Endodermal cell (in vitro differentiated cells): ENCODE results near the gene HSD11B2. TPM values are rescaled to one million over a fixed set of nuclear protein-coding genes. Genes with fewer than 3 reads are reported as not detected.

ENCODE experiments used
- DNase-seq: peaks from one replicate; pipeline ENCODE4 v3.0.0-alpha.2; 2017
- H3K27ac ChIP-seq: 2 replicates; pipeline ENCODE4 v1.5.1; 2013; ENCODE audit warnings: mild to moderate bottlenecking, low read depth, low read length, moderate library complexity
- H3K27me3 ChIP-seq: 2 replicates; pipeline ENCODE4 v1.6.1; 2013; ENCODE audit warnings: mild to moderate bottlenecking, low read length, moderate library complexity; ENCODE audit not compliant: insufficient read depth, control insufficient read depth, poor library complexity, severe bottlenecking
- H3K36me3 ChIP-seq: 2 replicates; pipeline ENCODE4 v1.7.0; 2013; ENCODE audit warnings: mild to moderate bottlenecking, low read length, moderate library complexity; ENCODE audit not compliant: control insufficient read depth, insufficient read depth
- H3K4me1 ChIP-seq: one replicate; pipeline ENCODE4 v1.7.0; 2013; ENCODE audit warnings: low read length; ENCODE audit not compliant: control insufficient read depth, insufficient read depth
- H3K4me3 ChIP-seq: 2 replicates; pipeline ENCODE4 v1.5.1; 2013; ENCODE audit warnings: mild to moderate bottlenecking, low read length, moderate library complexity
- H3K9ac ChIP-seq: 2 replicates; pipeline ENCODE4 v1.6.1; 2013; ENCODE audit warnings: mild to moderate bottlenecking, low read length, moderate library complexity; ENCODE audit not compliant: poor library complexity, severe bottlenecking; ENCODE audit errors: extremely low read depth
- H3K9me3 ChIP-seq: 2 replicates; pipeline ENCODE4 v1.6.1; 2013; ENCODE audit warnings: mild to moderate bottlenecking, low read length, moderate library complexity; ENCODE audit not compliant: control insufficient read depth
- H3K27ac Mint-ChIP-seq: 2 replicates; pipeline ENCODE4 v1.8.0; 2020; ENCODE audit warnings: mixed read lengths
- H3K27me3 Mint-ChIP-seq: 2 replicates; pipeline ENCODE4 v1.8.0; 2021; ENCODE audit warnings: mild to moderate bottlenecking, mixed read lengths; ENCODE audit not compliant: insufficient read depth
- H3K36me3 Mint-ChIP-seq: 2 replicates; pipeline ENCODE4 v1.8.0; 2020; ENCODE audit warnings: low read depth, mixed read lengths
- H3K4me1 Mint-ChIP-seq: 2 replicates; pipeline ENCODE4 v1.8.0; 2020; ENCODE audit warnings: mixed read lengths
- H3K4me3 Mint-ChIP-seq: 2 replicates; pipeline ENCODE4 v1.8.0; 2020; ENCODE audit warnings: mild to moderate bottlenecking, moderate library complexity, mixed read lengths
- H3K9me3 Mint-ChIP-seq: 2 replicates; pipeline ENCODE4 v1.8.0; 2020; ENCODE audit warnings: mild to moderate bottlenecking, mixed read lengths
- CTCF ChIP-seq: fragments of 200-600 bp; sonication (generic); conservative IDR thresholded peaks from 2 replicates; pipeline ENCODE4 v1.5.0; 2021; ENCODE audit warnings: antibody characterized with exemption, mild to moderate bottlenecking
- WGBS, 2 experiments: methylation state at CpG; one replicate each; pipeline versions ENCODE4 v1.1.5 to v1.1.7; 2013; ENCODE audit warnings: missing lambda C conversion rate in 2 of 2, mixed read lengths in 1 of 2; ENCODE audit not compliant: insufficient coverage in 1 of 2, insufficient read length in 1 of 2; 5-methylcytosine and 5-hydroxymethylcytosine counted together
- total RNA-seq, 2 donors: library from RNA; stranded (reverse); fragmentation: NEBNext Ultra II Directional in 1 of 2; extraction: Animal tissue kit (Norgen Biotek cat#: 25700) in 1 of 2; gene quantifications; 2 replicates in 1 of 2; 3 replicates in 1 of 2; pipeline ENCODE4 v1.2.1, GENCODE V29; 2021

HSD11B2 gene
- total RNA-seq, 2 donors from 2014 or later = 10.4 to 14.7 TPM

GRCh38 chr16:67437513-67437912, 6.6 kb downstream of the HSD11B2 start:
- H3K9me3 Mint-ChIP-seq = no peaks in the 10 kb centered on the region
- H3K27me3 Mint-ChIP-seq = peaks cover 4% of the 10 kb centered on the region
- Histone ChIP-seq H3K9ac (no peak overlapping the region), H3K27ac (no peak overlapping the region), H3K27me3 (no peaks in the 10 kb centered on the region), H3K4me3 (no peak overlapping the region), H3K36me3 (peaks cover 6% of the 10 kb centered on the region), H3K4me1 (peaks cover 2% of the 10 kb centered on the region), H3K9me3 (no peaks in the 10 kb centered on the region)
- H3K27ac Mint-ChIP-seq = no peak overlapping the region
- peaks cover 7% of the 10 kb centered on the region for H3K4me1 Mint-ChIP-seq
- WGBS, 2 experiments = 90 to 96% methylated on average over 3 to 4 of the region's 4 CpGs
- no peak overlapping the region for H3K4me3 Mint-ChIP-seq
- TF ChIP-seq CTCF = no peak
- DNase-seq = no peak
- H3K36me3 Mint-ChIP-seq = peaks cover 22% of the 10 kb centered on the region

- Histone ChIP-seq H3K4me3 (no peak overlapping the region), H3K27me3 (no peaks in the 10 kb centered on the region), H3K36me3 (peaks cover 10% of the 10 kb centered on the region), H3K27ac (no peak overlapping the region), H3K9me3 (no peaks in the 10 kb centered on the region), H3K4me1 (no peaks in the 10 kb centered on the region), H3K9ac (no peak overlapping the region)
- H3K36me3 Mint-ChIP-seq = peaks cover 22% of the 10 kb centered on the region
- H3K9me3 Mint-ChIP-seq = no peaks in the 10 kb centered on the region
- TF ChIP-seq CTCF = no peak
- peaks cover 5% of the 10 kb centered on the region for H3K4me1 Mint-ChIP-seq
- H3K4me3 Mint-ChIP-seq = no peak overlapping the region
- H3K27ac Mint-ChIP-seq = no peak overlapping the region
- no peak for DNase-seq
- 94 to 97% methylated on average over 11 to 17 of the region's 20 CpGs for WGBS, 2 experiments
- peaks cover 3% of the 10 kb centered on the region for H3K27me3 Mint-ChIP-seq
Observed at GRCh38 chr16:67438098-67438791, 7.3 kb downstream of the HSD11B2 start.

GRCh38 chr16:67438824-67439393, 8.0 kb downstream of the HSD11B2 start:
- Histone ChIP-seq H3K36me3 (peaks cover 10% of the 10 kb centered on the region), H3K4me1 (no peaks in the 10 kb centered on the region), H3K9ac (no peak overlapping the region), H3K4me3 (no peak overlapping the region), H3K27ac (no peak overlapping the region), H3K27me3 (no peaks in the 10 kb centered on the region), H3K9me3 (no peaks in the 10 kb centered on the region)
- DNase-seq = no peak
- Mint-ChIP-seq H3K9me3 (no peaks in the 10 kb centered on the region), H3K4me1 (peaks cover 5% of the 10 kb centered on the region), H3K36me3 (peaks cover 22% of the 10 kb centered on the region), H3K4me3 (no peak overlapping the region), H3K27me3 (peaks cover 3% of the 10 kb centered on the region), H3K27ac (no peak overlapping the region)
- WGBS, 2 experiments = 96% methylated on average over 15 to 19 of the region's 19 CpGs
- no peak for TF ChIP-seq CTCF
